ENCODE data around the gene GALK1. TPM values are rescaled to one million over a fixed set of nuclear protein-coding genes. Genes with fewer than 3 reads are reported as not detected.

The GALK1 gene
- total RNA-seq, 1 donor from 2014 or later, result 18.2 TPM

DNA sequence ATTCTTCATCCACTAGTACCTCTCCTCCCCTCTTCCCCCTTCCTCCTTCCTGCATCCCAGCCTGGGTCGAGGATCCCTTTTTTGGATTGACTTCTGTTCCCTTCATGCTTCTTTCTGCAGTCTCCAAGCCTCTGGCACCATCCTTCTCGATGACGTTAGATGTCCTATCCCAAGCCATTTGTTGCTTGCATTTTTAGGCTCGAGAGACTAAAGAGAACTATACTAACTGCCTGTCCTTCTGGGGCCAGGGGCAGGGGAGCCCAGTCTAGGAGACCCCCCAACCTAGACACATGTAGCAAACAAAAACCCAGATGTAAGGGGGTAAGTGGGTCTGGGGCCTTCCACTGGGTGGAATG, 43.5 kb upstream of the GALK1 start:
- no peaks in the 10 kb centered on the region for H3K9me3 Mint-ChIP-seq (ENCODE audit: unreplicated experiment)
- H3K27ac Mint-ChIP-seq (ENCODE audit: unreplicated experiment), result peak overlapping the region; percentile 94
- peaks cover 21% of the 10 kb centered on the region for H3K4me1 Mint-ChIP-seq (ENCODE audit: low read depth, unreplicated experiment)
- peak overlapping the region; percentile 68 for H3K4me3 Mint-ChIP-seq (ENCODE audit: unreplicated experiment)
- no peak for DNase-seq
- TF ChIP-seq, protein P1, sequence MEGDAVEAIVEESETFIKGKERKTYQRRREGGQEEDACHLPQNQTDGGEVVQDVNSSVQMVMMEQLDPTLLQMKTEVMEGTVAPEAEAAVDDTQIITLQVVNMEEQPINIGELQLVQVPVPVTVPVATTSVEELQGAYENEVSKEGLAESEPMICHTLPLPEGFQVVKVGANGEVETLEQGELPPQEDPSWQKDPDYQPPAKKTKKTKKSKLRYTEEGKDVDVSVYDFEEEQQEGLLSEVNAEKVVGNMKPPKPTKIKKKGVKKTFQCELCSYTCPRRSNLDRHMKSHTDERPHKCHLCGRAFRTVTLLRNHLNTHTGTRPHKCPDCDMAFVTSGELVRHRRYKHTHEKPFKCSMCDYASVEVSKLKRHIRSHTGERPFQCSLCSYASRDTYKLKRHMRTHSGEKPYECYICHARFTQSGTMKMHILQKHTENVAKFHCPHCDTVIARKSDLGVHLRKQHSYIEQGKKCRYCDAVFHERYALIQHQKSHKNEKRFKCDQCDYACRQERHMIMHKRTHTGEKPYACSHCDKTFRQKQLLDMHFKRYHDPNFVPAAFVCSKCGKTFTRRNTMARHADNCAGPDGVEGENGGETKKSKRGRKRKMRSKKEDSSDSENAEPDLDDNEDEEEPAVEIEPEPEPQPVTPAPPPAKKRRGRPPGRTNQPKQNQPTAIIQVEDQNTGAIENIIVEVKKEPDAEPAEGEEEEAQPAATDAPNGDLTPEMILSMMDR (IDR thresholded peaks at IDR 0.05; ENCODE audit: partially characterized antibody, unreplicated experiment), result no peak
- no peaks in the 10 kb centered on the region for H3K27me3 Mint-ChIP-seq (ENCODE audit: unreplicated experiment)
- H3K36me3 Mint-ChIP-seq (ENCODE audit: unreplicated experiment), result no peaks in the 10 kb centered on the region

DNA sequence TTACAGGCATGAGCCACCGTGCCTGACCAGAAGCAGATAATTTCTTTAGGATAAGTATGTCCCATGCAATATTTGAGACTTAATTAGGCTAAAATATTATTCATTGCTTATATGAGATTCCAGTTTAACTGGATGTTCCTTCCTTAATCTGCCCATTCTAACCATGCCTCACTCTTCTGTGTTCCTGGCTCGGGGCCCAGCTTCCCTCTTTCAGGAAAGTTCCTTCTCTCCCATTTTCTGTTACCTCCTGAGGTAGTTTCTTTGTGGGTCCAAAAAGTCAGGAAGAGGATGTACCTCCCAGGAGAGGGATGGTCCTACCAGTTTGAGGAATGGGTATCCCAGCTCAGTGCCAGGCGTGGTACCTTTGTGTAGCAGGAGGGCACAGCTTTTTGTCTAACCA, 42.9 kb upstream of the GALK1 start:
- no peaks in the 10 kb centered on the region for H3K27me3 Mint-ChIP-seq (ENCODE audit: unreplicated experiment)
- H3K36me3 Mint-ChIP-seq (ENCODE audit: unreplicated experiment), result no peaks in the 10 kb centered on the region
- DNase-seq, result no peak
- H3K4me3 Mint-ChIP-seq (ENCODE audit: unreplicated experiment), result no peak overlapping the region
- H3K9me3 Mint-ChIP-seq (ENCODE audit: unreplicated experiment), result no peaks in the 10 kb centered on the region
- peak overlapping the region; percentile 94 for H3K27ac Mint-ChIP-seq (ENCODE audit: unreplicated experiment)
- TF ChIP-seq, protein P1 (IDR thresholded peaks at IDR 0.05; ENCODE audit: partially characterized antibody, unreplicated experiment), result no peak
- H3K4me1 Mint-ChIP-seq (ENCODE audit: low read depth, unreplicated experiment), result peaks cover 21% of the 10 kb centered on the region

DNA sequence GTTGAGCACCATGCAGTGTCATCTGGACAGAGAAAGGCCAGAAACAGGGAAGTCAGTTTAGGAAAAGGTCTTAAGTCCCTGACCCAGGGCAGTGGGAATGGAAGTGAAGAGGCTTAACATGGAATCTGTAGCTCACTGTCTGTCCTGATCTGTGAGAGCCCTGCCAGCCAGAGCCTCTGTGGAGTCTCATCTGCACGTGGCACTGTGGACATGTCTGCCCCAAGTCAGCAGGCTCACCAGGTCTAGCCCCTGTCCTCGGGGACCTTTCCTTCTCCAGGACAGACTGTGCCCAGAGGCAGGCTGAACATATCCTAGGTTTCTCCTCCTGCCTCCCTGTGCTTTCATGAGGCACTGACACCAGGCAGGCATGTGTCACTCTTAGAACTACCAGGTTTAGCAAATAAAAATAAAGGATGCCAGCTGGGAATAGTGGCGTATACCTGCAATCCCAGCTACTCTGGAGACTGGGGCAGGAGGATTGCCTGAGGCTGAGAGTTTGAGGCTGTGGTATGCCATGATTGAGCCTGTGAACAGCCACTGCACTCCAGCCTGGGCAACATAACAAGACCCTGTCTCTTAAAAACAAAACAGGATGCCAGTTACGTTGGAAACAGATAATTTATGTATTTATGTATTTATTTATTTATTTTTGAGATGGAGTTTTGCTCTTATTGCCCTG, 42.0 kb upstream of the GALK1 start:
- Mint-ChIP-seq H3K36me3 (ENCODE audit: unreplicated experiment) (no peaks in the 10 kb centered on the region), H3K9me3 (ENCODE audit: unreplicated experiment) (no peaks in the 10 kb centered on the region), H3K4me3 (ENCODE audit: unreplicated experiment) (no peak overlapping the region), H3K27ac (ENCODE audit: unreplicated experiment) (peak overlapping the region; percentile 48), H3K4me1 (ENCODE audit: low read depth, unreplicated experiment) (peaks cover 18% of the 10 kb centered on the region), H3K27me3 (ENCODE audit: unreplicated experiment) (no peaks in the 10 kb centered on the region)
- no peak for DNase-seq
- TF ChIP-seq, protein P1 (IDR thresholded peaks at IDR 0.05; ENCODE audit: partially characterized antibody, unreplicated experiment), result no peak

DNA sequence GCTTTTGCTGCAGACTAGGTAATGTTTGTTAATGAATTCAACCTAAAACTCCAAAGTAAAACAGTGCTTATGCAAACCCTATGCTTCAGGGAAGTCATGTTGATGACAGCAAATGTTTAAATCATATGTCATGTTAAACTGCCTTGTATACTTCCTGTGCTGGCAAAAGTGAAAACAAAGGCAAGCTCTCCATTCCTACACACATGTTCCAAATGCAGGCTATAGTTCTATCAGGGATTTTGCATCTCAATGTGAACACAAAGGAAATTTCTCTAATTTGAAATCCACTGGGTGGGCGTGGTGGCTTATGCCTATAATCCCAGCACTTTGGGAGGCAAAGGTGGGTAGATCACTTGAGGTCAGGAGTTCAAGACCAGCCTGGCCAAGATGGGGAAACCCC, 38.9 kb upstream of the GALK1 start:
- TF ChIP-seq, protein P1 (IDR thresholded peaks at IDR 0.05; ENCODE audit: partially characterized antibody, unreplicated experiment), result no peak
- peaks cover 12% of the 10 kb centered on the region for H3K4me1 Mint-ChIP-seq (ENCODE audit: low read depth, unreplicated experiment)
- peaks cover 4% of the 10 kb centered on the region for H3K36me3 Mint-ChIP-seq (ENCODE audit: unreplicated experiment)
- no peaks in the 10 kb centered on the region for H3K27me3 Mint-ChIP-seq (ENCODE audit: unreplicated experiment)
- H3K4me3 Mint-ChIP-seq (ENCODE audit: unreplicated experiment), result no peak overlapping the region
- H3K9me3 Mint-ChIP-seq (ENCODE audit: unreplicated experiment), result no peaks in the 10 kb centered on the region
- DNase-seq, result no peak
- no peak overlapping the region for H3K27ac Mint-ChIP-seq (ENCODE audit: unreplicated experiment)

DNA sequence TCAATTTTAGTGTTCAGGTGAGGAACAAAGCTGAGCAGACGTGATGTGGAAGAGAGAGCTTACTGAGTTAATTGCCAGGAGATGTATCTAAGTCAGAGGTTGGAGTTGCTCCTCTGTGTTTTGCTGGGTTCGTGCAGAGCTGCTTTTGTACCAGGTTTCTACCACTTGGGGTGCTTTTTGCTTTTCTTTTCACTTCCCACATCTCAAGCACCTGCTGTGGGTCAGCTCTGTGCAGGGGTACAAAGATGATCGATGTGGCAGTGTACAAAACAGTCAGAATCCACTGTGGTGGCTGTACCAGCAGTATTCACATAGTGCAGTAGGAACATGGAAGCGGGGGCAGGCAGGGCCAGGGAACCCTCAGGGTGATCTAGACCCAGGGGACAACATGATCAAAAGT, 34.4 kb upstream of the GALK1 start:
- peaks cover 2% of the 10 kb centered on the region for H3K4me1 Mint-ChIP-seq (ENCODE audit: low read depth, unreplicated experiment)
- no peak overlapping the region for H3K4me3 Mint-ChIP-seq (ENCODE audit: unreplicated experiment)
- peaks cover 4% of the 10 kb centered on the region for H3K36me3 Mint-ChIP-seq (ENCODE audit: unreplicated experiment)
- no peaks in the 10 kb centered on the region for H3K9me3 Mint-ChIP-seq (ENCODE audit: unreplicated experiment)
- H3K27me3 Mint-ChIP-seq (ENCODE audit: unreplicated experiment), result no peaks in the 10 kb centered on the region
- H3K27ac Mint-ChIP-seq (ENCODE audit: unreplicated experiment), result peak overlapping the region; percentile 6
- DNase-seq, result no peak
- TF ChIP-seq, protein P1 (IDR thresholded peaks at IDR 0.05; ENCODE audit: partially characterized antibody, unreplicated experiment), result no peak

Measured in glutamatergic neuron (in vitro differentiated cells).